Astrocyte of the cerebellum (primary cell): ENCODE measurements around the gene KCNG4.

ENCODE experiments used
- DNase-seq: peaks from one replicate; pipeline ENCODE4 v3.0.0-alpha.2; 2011; ENCODE audit warnings: low read depth
- H3K4me3 ChIP-seq: 2 replicates; pipeline ENCODE4 v1.5.1; 2011; ENCODE audit warnings: mild to moderate bottlenecking, low read depth, low read length, moderate library complexity
- CTCF ChIP-seq: IDR thresholded peaks from 2 replicates; pipeline ENCODE4 v1.5.1; 2012; ENCODE audit warnings: low read length, low read depth, moderate library complexity, mild to moderate bottlenecking; ENCODE audit errors: missing control alignments
- in situ Hi-C: cut with HindIII; loops from 2 replicates; pipeline ENCODE4 v1.10.0; 2017; ENCODE audit warnings: low sequenced_read_pairs

KCNG4 gene

GRCh38 chr16:84239909-84240308 lies at the start of gene KCNG4:
TSS of gene KCNG4 (minus strand) at chr16:84240012. CDS start at chr16:84237485, 2,527 bp downstream.
- DNase-seq = no peak
- TF ChIP-seq CTCF = no peak
- in situ Hi-C loops = loop anchor here (5.0 kb wide), 1 partner anchor 103 kb away; no protein-coding TSS in a partner anchor
- no peak within 1 kb of the TSS for H3K4me3 ChIP-seq

DNA sequence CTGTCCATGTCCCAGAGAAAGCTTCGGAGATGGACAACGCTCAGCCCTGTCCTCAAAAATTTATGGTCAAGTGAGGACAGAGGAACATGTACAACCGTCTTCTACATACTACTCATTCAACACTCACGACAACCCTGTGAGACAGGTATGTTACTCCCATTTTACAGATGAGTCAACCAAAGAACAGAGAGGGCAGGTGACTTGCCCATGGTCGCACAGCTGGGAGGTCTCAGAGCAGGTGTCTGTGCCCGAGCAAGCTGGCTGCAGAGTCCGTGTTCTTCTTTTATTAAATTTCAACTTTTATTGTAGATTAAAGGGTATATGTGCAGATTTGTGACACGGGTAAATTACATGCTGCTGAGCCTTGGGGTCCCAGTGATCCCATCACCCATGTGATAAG lies 49.1 kb upstream of the KCNG4 start:
- in situ Hi-C loops = no loop called here
- no peak for DNase-seq
- TF ChIP-seq CTCF = no peak
- no peak overlapping the region for H3K4me3 ChIP-seq

GRCh38 chr16:84286578-84287240 lies 46.9 kb upstream of the KCNG4 start:
- no peak overlapping the region for H3K4me3 ChIP-seq
- DNase-seq = no peak
- no peak for TF ChIP-seq CTCF
- in situ Hi-C loops = no loop called here

DNA sequence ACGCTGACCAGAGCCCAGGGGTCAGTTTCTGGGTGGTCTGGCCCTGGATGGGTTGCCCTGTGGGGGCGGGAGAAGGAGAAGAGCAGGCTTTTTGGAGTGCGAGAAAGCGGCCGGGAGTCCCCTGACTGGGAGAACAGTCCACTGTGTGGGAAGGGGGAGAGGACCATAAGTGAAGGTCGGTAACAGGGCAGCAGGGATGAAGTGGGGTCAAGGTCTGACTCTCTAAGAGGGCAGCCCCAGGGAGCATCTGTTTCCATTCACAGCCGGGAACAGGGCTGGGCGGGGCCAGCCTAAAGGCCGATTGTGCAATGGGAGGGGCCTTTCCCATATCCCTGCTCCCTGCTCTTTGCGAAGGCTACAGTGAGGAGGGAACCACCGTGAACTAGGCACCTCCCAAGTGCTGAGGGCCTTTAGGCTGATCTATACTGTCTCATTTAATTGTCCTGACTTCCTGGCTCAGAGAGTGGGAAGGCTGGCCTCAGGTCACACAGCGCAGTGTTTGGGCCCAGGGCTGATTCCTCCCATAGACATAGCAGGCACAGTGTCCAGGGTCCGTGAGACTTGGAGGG lies 44.4 kb upstream of the KCNG4 start:
- no peak overlapping the region for H3K4me3 ChIP-seq
- DNase-seq = no peak
- TF ChIP-seq CTCF = no peak
- in situ Hi-C loops = no loop called here

DNA sequence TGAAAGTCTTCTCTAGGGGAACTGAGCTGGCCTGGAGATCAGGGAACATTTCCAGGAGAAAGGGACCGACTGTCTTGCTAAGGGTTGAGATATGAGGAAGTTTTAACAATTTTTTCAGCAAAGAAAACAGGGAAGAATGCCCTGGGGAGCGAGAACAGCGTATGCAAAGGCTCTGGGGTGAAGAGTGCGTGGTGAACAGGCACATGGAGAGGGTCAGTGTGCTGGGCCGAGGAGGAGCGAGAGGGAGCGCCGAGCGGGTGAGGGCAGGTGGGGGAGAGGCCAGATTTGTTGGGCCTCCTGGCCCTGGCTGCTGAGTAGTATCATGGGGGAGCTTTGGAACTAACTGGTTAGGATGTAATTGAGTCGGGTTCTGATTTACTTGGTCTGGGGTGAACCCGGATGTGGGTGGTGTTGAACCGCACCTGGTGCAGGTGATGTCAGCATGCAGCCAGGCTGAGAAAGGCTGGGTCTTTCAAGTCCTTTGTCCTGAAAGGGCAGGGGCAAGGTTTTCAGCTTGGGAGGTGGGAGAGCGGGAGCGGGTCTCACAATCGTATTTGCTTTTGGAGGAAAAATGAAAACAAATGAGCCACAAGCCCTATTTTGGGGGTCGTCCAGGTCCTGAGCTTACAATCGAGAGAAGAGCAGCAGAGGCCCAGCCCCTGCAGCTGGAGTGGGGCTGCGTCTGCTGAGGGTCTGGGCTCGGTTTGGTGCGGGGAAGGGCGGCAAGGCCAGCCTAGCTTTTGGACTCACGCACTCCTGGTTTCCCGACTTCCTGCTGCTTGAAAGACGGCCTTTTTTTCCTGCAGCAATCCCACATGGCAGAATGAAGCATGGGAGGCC lies 43.7 kb upstream of the KCNG4 start:
- DNase-seq = no peak
- in situ Hi-C loops = no loop called here

More for the DNA sequence above, 43.7 kb upstream of the KCNG4 start:
- TF ChIP-seq CTCF = no peak
- H3K4me3 ChIP-seq = no peak overlapping the region
